ENCODE data around the gene BMPR1B. TPM values are rescaled to one million over a fixed set of nuclear protein-coding genes. Genes with fewer than 3 reads are reported as not detected.

Gene BMPR1B
- total and polyA plus RNA-seq, 2 of the 8 experiments (the other 6 are each of a cell fraction or from before 2014, with no cell fraction given) = 0.14 to 1.1 TPM

- H2AFZ ChIP-seq (ENCODE audit: low read length) = 0 out of 2 replicates have a peak overlapping the region, but pooled peaks have one; percentile 6
- H3K14ac ChIP-seq (ENCODE audit: insufficient read length) = no peak overlapping the region
- H3K9ac ChIP-seq (replicated peaks in 1 of 4; ENCODE audit: extremely low read depth in 1 of 4, low read depth in 3 of 4, low read length in 3 of 4) = no peak overlapping the region
- H3K4ac ChIP-seq (replicated peaks; ENCODE audit: insufficient read length, low read depth, low read length) = no peak overlapping the region
- CTCF ChIA-PET (ENCODE audit: partially characterized antibody) = interaction anchor here (2.9 kb wide), 1 partner anchor 13 kb away, joined by 8 read pairs; no protein-coding TSS in a partner anchor
- POLR2A ChIA-PET (ENCODE audit: partially characterized antibody) = no interaction called here
- no peaks in the 10 kb centered on the region for H3K23me2 ChIP-seq (ENCODE audit: low read depth, low read length)
- H4K20me1 ChIP-seq (replicated peaks in 1 of 2; ENCODE audit: control insufficient read depth in 1 of 2, insufficient read depth in 2 of 2, low read length in 2 of 2) = no peaks in the 10 kb centered on the region
- H3K4me1 ChIP-seq (replicated peaks in 1 of 4; ENCODE audit: control insufficient read depth in 3 of 4, insufficient read depth in 4 of 4, low read length in 3 of 4) = peaks cover 0 to 3% (median 0%) of the 10 kb centered on the region in 4 experiments; a peak in 1 of 7 replicates
- H2BK5ac ChIP-seq (ENCODE audit: low read depth, low read length) = no peak overlapping the region
- H2BK20ac ChIP-seq (ENCODE audit: low read length) = no peak overlapping the region
- no peak overlapping the region for H3K27ac ChIP-seq (ENCODE audit: low read depth, low read length)
- H2AK5ac ChIP-seq (ENCODE audit: low read depth, low read length) = no peak overlapping the region
- H3K4me2 ChIP-seq (ENCODE audit: insufficient read depth in 1 of 2, low read depth in 2 of 2, low read length in 2 of 2) = no peak overlapping the region
- no peak overlapping the region for H4K8ac ChIP-seq (ENCODE audit: extremely low read depth, insufficient read depth, low read length)
- no peak overlapping the region for H2BK15ac ChIP-seq (ENCODE audit: low read length)
- H3K18ac ChIP-seq (ENCODE audit: extremely low read depth, low read length) = no peak overlapping the region
- no peak overlapping the region for H4K91ac ChIP-seq (replicated peaks; ENCODE audit: insufficient read length, low read length)
- no peak overlapping the region for H2BK12ac ChIP-seq (ENCODE audit: low read depth, low read length)
- H4K5ac ChIP-seq (ENCODE audit: insufficient read length, low read depth, low read length) = no peak overlapping the region
- TF ChIP-seq KDM5A (IDR thresholded peaks at IDR 0.05; ENCODE audit: low read length) (no peak), NANOG (IDR thresholded peaks at IDR 0.05; ENCODE audit: insufficient read depth, low read depth, low read length, poor library complexity, severe bottlenecking) (no peak), CREB1 (IDR thresholded peaks at IDR 0.05) (no peak), YY1 (IDR thresholded peaks at IDR 0.05; ENCODE audit: low read depth, low read length) (no peak), ZNF274 (IDR thresholded peaks at IDR 0.05; ENCODE audit: borderline replicate concordance, extremely low read depth, low read length) (no peak)
- no peak overlapping the region for H3K23ac ChIP-seq (ENCODE audit: insufficient read length)
- no peak overlapping the region for H2BK120ac ChIP-seq (replicated peaks; ENCODE audit: low read depth, low read length)
- H3K27me3 ChIP-seq (replicated peaks in 1 of 4; ENCODE audit: control insufficient read depth in 3 of 4, extremely low read depth in 1 of 4, insufficient read depth in 3 of 4, low read length in 3 of 4) = no peaks in the 10 kb centered on the region
- H3K56ac ChIP-seq (replicated peaks; ENCODE audit: insufficient read length, low read depth, low read length) = no peak overlapping the region
- 89% methylated on average over 2 of the region's 2 CpGs; no CpG with 5 or more reads in 1 of the 2 experiments for WGBS, 2 experiments (ENCODE audit: extremely low coverage in 1 of 2, insufficient coverage in 1 of 2, insufficient read length in 1 of 2, insufficient replicate concordance in 2 of 2, low coverage in 1 of 2, low lambda C conversion rate in 2 of 2, missing lambda C conversion rate in 1 of 2)
- H3K9me3 ChIP-seq (ENCODE audit: insufficient read depth in 2 of 2, low read depth in 1 of 2, low read length in 1 of 2) = no peaks in the 10 kb centered on the region
- no peak for DNase-seq (ENCODE audit: low read depth in 1 of 2, low spot score in 2 of 2)
- no peaks in the 10 kb centered on the region for H3K36me3 ChIP-seq (ENCODE audit: control insufficient read depth in 2 of 4, insufficient read depth in 4 of 4, low read length in 3 of 4)
- no peaks in the 10 kb centered on the region for H3K79me1 ChIP-seq (ENCODE audit: low read depth, low read length)
- no peak for FAIRE-seq
- H3K4me3 ChIP-seq (ENCODE audit: extremely low read depth in 1 of 4, insufficient read depth in 2 of 4, low read depth in 3 of 4, low read length in 4 of 4) = no peak overlapping the region
- no peaks in the 10 kb centered on the region for H3K79me2 ChIP-seq (ENCODE audit: control insufficient read depth in 1 of 2, insufficient read depth in 2 of 2, low read length in 2 of 2)
These were observed 203.7 kb downstream of the BMPR1B start for GRCh38 chr4:94961420-94961819.

All from H1 (cell line).